ENCODE results near the gene APMAP.
"Not testable (repeated sequence)": the region's sequence is repeated elsewhere in the genome, so short reads cannot be mapped to it uniquely, and the experiment has no call there.

Gene APMAP

GRCh38 chr20:25005661-25006060 lies 13.1 kb upstream of the APMAP start:
- no peak for DNase-seq

GRCh38 chr20:25005220-25005619 lies 12.7 kb upstream of the APMAP start:
- DNase-seq = peak in 1 of 2 experiments; percentile 33

- DNase-seq = no peak
These were observed 10.5 kb upstream of the APMAP start for GRCh38 chr20:25003002-25003401.

- not testable (repeated sequence) for DNase-seq
These were observed 8.8 kb upstream of the APMAP start for GRCh38 chr20:25001323-25001722.

- DNase-seq = no peak
These were observed 7.8 kb upstream of the APMAP start for GRCh38 chr20:25000268-25000801.

- no peak for DNase-seq
These were observed 7.0 kb upstream of the APMAP start for GRCh38 chr20:24999568-24999967.

GRCh38 chr20:24998631-24999445 lies 6.3 kb upstream of the APMAP start:
- no peak for DNase-seq

GRCh38 chr20:24998121-24998520 lies 5.6 kb upstream of the APMAP start:
- no peak for DNase-seq

GRCh38 chr20:24996449-24997377 lies 4.2 kb upstream of the APMAP start:
- no peak for DNase-seq

- DNase-seq = no peak
These were observed 3.3 kb upstream of the APMAP start for GRCh38 chr20:24995741-24996448.

GRCh38 chr20:24994470-24995368 lies 2.2 kb upstream of the APMAP start:
- DNase-seq = peak; percentile 83 to 88

- no peak for DNase-seq
These were observed 1.6 kb upstream of the APMAP start for GRCh38 chr20:24994186-24994465.

- DNase-seq = peak in 1 of 2 experiments; percentile 51
These were observed 1.0 kb upstream of the APMAP start for GRCh38 chr20:24993337-24994185.

GRCh38 chr20:24991897-24992486 lies 559 bp downstream of the APMAP start:
- no peak for DNase-seq

- DNase-seq = no peak
These were observed 1.7 kb downstream of the APMAP start for GRCh38 chr20:24990810-24991252.

GRCh38 chr20:24989162-24989561 lies 3.4 kb downstream of the APMAP start:
- no peak for DNase-seq

GRCh38 chr20:24987873-24988835 lies 4.4 kb downstream of the APMAP start:
- DNase-seq = no peak

- no peak for DNase-seq
These were observed 5.3 kb downstream of the APMAP start for GRCh38 chr20:24987244-24987643.

GRCh38 chr20:24986436-24987015 lies 6.0 kb downstream of the APMAP start:
- no peak for DNase-seq
